Smooth muscle cell (in vitro differentiated cells): ENCODE data around the gene RAPGEF4. TPM values are rescaled to one million over a fixed set of nuclear protein-coding genes. Genes with fewer than 3 reads are reported as not detected.

Experiments used
- DNase-seq: peaks from one replicate; lab custom pipeline; 2025; ENCODE audit not compliant: unreplicated experiment; lab: John Stamatoyannopoulos, UW
- H2AFZ ChIP-seq: fragments of 200-600 bp; sonication (generic); 2 replicates; pipeline ENCODE4 v1.6.0; 2016; ENCODE audit warnings: antibody characterized with exemption, low read depth, mild to moderate bottlenecking
- H3F3A ChIP-seq: fragments of 200-600 bp; sonication (generic); 2 replicates; pipeline ENCODE4 v1.6.0; 2017; ENCODE audit warnings: antibody characterized with exemption, low read depth
- H3K27ac ChIP-seq: fragments of 200-600 bp; sonication (generic); 2 replicates; pipeline ENCODE4 v1.5.1; 2016; ENCODE audit warnings: low read depth, mild to moderate bottlenecking
- H3K27me3 ChIP-seq: fragments of 200-600 bp; sonication (generic); 2 replicates; pipeline ENCODE4 v1.6.1; 2016; ENCODE audit warnings: low read depth, mild to moderate bottlenecking
- H3K36me3 ChIP-seq: fragments of 200-600 bp; sonication (generic); 2 replicates; pipeline ENCODE4 v1.5.1; 2016; ENCODE audit warnings: low read depth
- H3K4me1 ChIP-seq: fragments of 200-600 bp; sonication (generic); 2 replicates; pipeline ENCODE4 v1.5.1; 2016; ENCODE audit warnings: low read depth
- H3K4me2 ChIP-seq: fragments of 200-600 bp; sonication (generic); 2 replicates; pipeline ENCODE4 v1.6.0; 2016; ENCODE audit warnings: mild to moderate bottlenecking
- H3K4me3 ChIP-seq: fragments of 200-600 bp; sonication (generic); 2 replicates; pipeline ENCODE4 v1.5.1; 2016; ENCODE audit warnings: mild to moderate bottlenecking
- H3K79me2 ChIP-seq: fragments of 200-600 bp; sonication (generic); 2 replicates; pipeline ENCODE4 v1.6.0; 2016; ENCODE audit warnings: low read depth, mild to moderate bottlenecking
- H3K9ac ChIP-seq: fragments of 200-600 bp; sonication (generic); 2 replicates; pipeline ENCODE4 v1.6.0; 2016; ENCODE audit warnings: low read depth
- H3K9me3 ChIP-seq: fragments of 200-600 bp; sonication (generic); replicated peaks from 2 replicates; pipeline ENCODE4 v1.5.1; 2016; ENCODE audit warnings: low read depth
- H4K20me1 ChIP-seq: fragments of 200-600 bp; sonication (generic); 2 replicates; pipeline ENCODE4 v1.6.0; 2016; ENCODE audit warnings: low read depth
- CTCF ChIP-seq: fragments of 200-600 bp; sonication (generic); IDR thresholded peaks from 2 replicates; pipeline ENCODE4 v1.5.1; 2017; ENCODE audit warnings: borderline replicate concordance, mild to moderate bottlenecking, antibody characterized with exemption; ENCODE audit not compliant: insufficient read depth, poor library complexity, severe bottlenecking
- WGBS: methylation state at CpG from one replicate; pipeline ENCODE4 v1.1.7; 2016; ENCODE audit warnings: low lambda C conversion rate; 5-methylcytosine and 5-hydroxymethylcytosine counted together
- polyA plus RNA-seq: library from polyadenylated mRNA; unstranded; fragments of >200 nt; fragmentation: Nextera tagmentation; extraction: Ambion mirVana; gene quantifications from 2 replicates; pipeline ENCODE4 v1.2.1, GENCODE V29; 2016
- total RNA-seq: library from RNA; depleted of rRNA; stranded (reverse); fragments of >200 nt; gene quantifications from 2 replicates; pipeline ENCODE4 v1.2.3, GENCODE V29; 2014

Gene RAPGEF4
- total and polyA plus RNA-seq, 2 experiments from 2014 or later = 0.35 to 2.7 TPM

- H3K9me3 ChIP-seq = no peaks in the 10 kb centered on the region
- no peak for TF ChIP-seq CTCF
- 90% methylated on average over 4 of the region's 4 CpGs for WGBS
- no peak for DNase-seq
- no peak overlapping the region for H3K27ac ChIP-seq
- no peaks in the 10 kb centered on the region for H3F3A ChIP-seq
- H3K9ac ChIP-seq = no peak overlapping the region
- H3K4me1 ChIP-seq = no peaks in the 10 kb centered on the region
- H3K36me3 ChIP-seq = no peaks in the 10 kb centered on the region
- H3K27me3 ChIP-seq = peaks cover 4% of the 10 kb centered on the region
- no peaks in the 10 kb centered on the region for H4K20me1 ChIP-seq
- H3K4me3 ChIP-seq = no peak overlapping the region
- H2AFZ ChIP-seq = no peak overlapping the region
- H3K79me2 ChIP-seq = no peaks in the 10 kb centered on the region
- no peak overlapping the region for H3K4me2 ChIP-seq
These were observed 239.1 kb downstream of the RAPGEF4 start for GRCh38 chr2:172974762-172975161.

GRCh38 chr2:172976116-172976515, 240.5 kb downstream of the RAPGEF4 start:
- no peak overlapping the region for H3K9ac ChIP-seq
- DNase-seq = no peak
- H2AFZ ChIP-seq = no peak overlapping the region
- H3K4me1 ChIP-seq = no peaks in the 10 kb centered on the region
- no peak overlapping the region for H3K27ac ChIP-seq
- H3K4me3 ChIP-seq = no peak overlapping the region
- H3K36me3 ChIP-seq = no peaks in the 10 kb centered on the region
- H4K20me1 ChIP-seq = no peaks in the 10 kb centered on the region
- H3K9me3 ChIP-seq = no peaks in the 10 kb centered on the region
- no peak overlapping the region for H3K4me2 ChIP-seq
- 57% methylated on average over 4 of the region's 4 CpGs for WGBS
- no peaks in the 10 kb centered on the region for H3F3A ChIP-seq
- TF ChIP-seq CTCF = no peak
- peaks cover 4% of the 10 kb centered on the region for H3K27me3 ChIP-seq
- no peaks in the 10 kb centered on the region for H3K79me2 ChIP-seq

GRCh38 chr2:172976816-172977215, 241.2 kb downstream of the RAPGEF4 start:
- no peak overlapping the region for H3K4me2 ChIP-seq
- no peak overlapping the region for H3K4me3 ChIP-seq
- 94% methylated on average over 5 of the region's 5 CpGs for WGBS
- no peak overlapping the region for H2AFZ ChIP-seq
- H3K27me3 ChIP-seq = peaks cover 4% of the 10 kb centered on the region
- H4K20me1 ChIP-seq = no peaks in the 10 kb centered on the region
- TF ChIP-seq CTCF = no peak
- no peaks in the 10 kb centered on the region for H3K36me3 ChIP-seq
- H3K4me1 ChIP-seq = no peaks in the 10 kb centered on the region
- no peak overlapping the region for H3K9ac ChIP-seq
- no peaks in the 10 kb centered on the region for H3K79me2 ChIP-seq
- H3F3A ChIP-seq = no peaks in the 10 kb centered on the region
- H3K27ac ChIP-seq = no peak overlapping the region
- no peak for DNase-seq
- no peaks in the 10 kb centered on the region for H3K9me3 ChIP-seq

- H3K9me3 ChIP-seq = no peaks in the 10 kb centered on the region
- H3K4me1 ChIP-seq = no peaks in the 10 kb centered on the region
- no peaks in the 10 kb centered on the region for H3K36me3 ChIP-seq
- H3K27me3 ChIP-seq = peaks cover 4% of the 10 kb centered on the region
- H3K9ac ChIP-seq = no peak overlapping the region
- no peak overlapping the region for H3K4me2 ChIP-seq
- H3K4me3 ChIP-seq = no peak overlapping the region
- no peak for TF ChIP-seq CTCF
- H4K20me1 ChIP-seq = no peaks in the 10 kb centered on the region
- WGBS = 59% methylated on average over 7 of the region's 7 CpGs
- H3K79me2 ChIP-seq = no peaks in the 10 kb centered on the region
- no peak overlapping the region for H2AFZ ChIP-seq
- DNase-seq = no peak
- no peak overlapping the region for H3K27ac ChIP-seq
- H3F3A ChIP-seq = no peaks in the 10 kb centered on the region
These were observed 241.8 kb downstream of the RAPGEF4 start for GRCh38 chr2:172977270-172978062.
